ENCODE measurements around the gene CLSTN2. TPM values are rescaled to one million over a fixed set of nuclear protein-coding genes. Genes with fewer than 3 reads are reported as not detected.

Gene CLSTN2
- total and polyA plus RNA-seq, 3 donors from 2014 or later: 3.1 to 5.7 (median 3.8) TPM

- no peak overlapping the region for H3K4me3 ChIP-seq
- no peaks in the 10 kb centered on the region for H3K9me3 ChIP-seq
- WGBS, 2 donors: 60 to 83% methylated on average over 2 of the region's 2 CpGs
- no peak for DNase-seq
- H3K27me3 ChIP-seq: no peaks in the 10 kb centered on the region
- intact Hi-C loops (cut with DNase I; ENCODE audit: low total_unique reads): no loop called here
- TF ChIP-seq POLR2A (IDR thresholded peaks at IDR 0.05): no peak
- no peak for TF ChIP-seq CTCF (IDR thresholded peaks at IDR 0.05)
- no peaks in the 10 kb centered on the region for H3K36me3 ChIP-seq (ENCODE audit: low read depth, missing control alignments)
- H3K27ac ChIP-seq: no peak overlapping the region
- peaks cover 7% of the 10 kb centered on the region for H3K4me1 ChIP-seq
Measured at GRCh38 chr3:140290105-140290504, 355.1 kb downstream of the CLSTN2 start.

GRCh38 chr3:140292170-140292569 is 357.2 kb downstream of the CLSTN2 start:
- Histone ChIP-seq H3K4me3 (no peak overlapping the region), H3K27me3 (no peaks in the 10 kb centered on the region), H3K9me3 (no peaks in the 10 kb centered on the region), H3K36me3 (ENCODE audit: low read depth, missing control alignments) (no peaks in the 10 kb centered on the region), H3K27ac (no peak overlapping the region), H3K4me1 (peaks cover 7% of the 10 kb centered on the region)
- intact Hi-C loops (cut with DNase I; ENCODE audit: low total_unique reads): no loop called here
- 69 to 78% methylated on average over 2 of the region's 2 CpGs for WGBS, 2 donors
- DNase-seq: no peak
- TF ChIP-seq CTCF (IDR thresholded peaks at IDR 0.05) (no peak), POLR2A (IDR thresholded peaks at IDR 0.05) (no peak)

GRCh38 chr3:140292684-140293083 is 357.7 kb downstream of the CLSTN2 start:
- Histone ChIP-seq H3K27me3 (no peaks in the 10 kb centered on the region), H3K4me1 (peaks cover 7% of the 10 kb centered on the region), H3K36me3 (ENCODE audit: low read depth, missing control alignments) (no peaks in the 10 kb centered on the region), H3K9me3 (no peaks in the 10 kb centered on the region), H3K27ac (no peak overlapping the region), H3K4me3 (no peak overlapping the region)
- TF ChIP-seq POLR2A (IDR thresholded peaks at IDR 0.05) (no peak), CTCF (IDR thresholded peaks at IDR 0.05) (no peak)
- intact Hi-C loops (cut with DNase I; ENCODE audit: low total_unique reads): no loop called here
- DNase-seq: peak; percentile 41
- 54 to 61% methylated on average over 4 of the region's 4 CpGs for WGBS, 2 donors

- Histone ChIP-seq H3K36me3 (ENCODE audit: low read depth, missing control alignments) (no peaks in the 10 kb centered on the region), H3K27me3 (no peaks in the 10 kb centered on the region), H3K4me3 (no peak overlapping the region), H3K4me1 (peaks cover 7% of the 10 kb centered on the region), H3K27ac (no peak overlapping the region), H3K9me3 (no peaks in the 10 kb centered on the region)
- 77 to 81% methylated on average over 2 of the region's 2 CpGs for WGBS, 2 donors
- intact Hi-C loops (cut with DNase I; ENCODE audit: low total_unique reads): no loop called here
- no peak for DNase-seq
- TF ChIP-seq POLR2A (IDR thresholded peaks at IDR 0.05) (no peak), CTCF (IDR thresholded peaks at IDR 0.05) (no peak)
Measured at GRCh38 chr3:140294058-140294457, 359.1 kb downstream of the CLSTN2 start.

- Histone ChIP-seq H3K4me1 (peaks cover 7% of the 10 kb centered on the region), H3K4me3 (no peak overlapping the region), H3K9me3 (no peaks in the 10 kb centered on the region), H3K27ac (no peak overlapping the region), H3K36me3 (ENCODE audit: low read depth, missing control alignments) (no peaks in the 10 kb centered on the region), H3K27me3 (no peaks in the 10 kb centered on the region)
- intact Hi-C loops (cut with DNase I; ENCODE audit: low total_unique reads): no loop called here
- WGBS, 2 donors: 48 to 51% methylated on average over 3 of the region's 3 CpGs
- TF ChIP-seq CTCF (IDR thresholded peaks at IDR 0.05) (no peak), POLR2A (IDR thresholded peaks at IDR 0.05) (no peak)
- peak; percentile 17 for DNase-seq
Measured at GRCh38 chr3:140296796-140297352, 361.9 kb downstream of the CLSTN2 start.
